PC-9 (cell line): ENCODE data around the gene PXT1. TPM values are rescaled to one million over a fixed set of nuclear protein-coding genes. Genes with fewer than 3 reads are reported as not detected.

Experiments used
- BruUV-seq: library from RNA; stranded (reverse); fragments of 400-500 nt; replicated peaks from 2 replicates; lab custom pipeline; 2021; lab: Mats Ljungman, UMichigan
- CTCF ChIA-PET: fragments of 300-600 bp; sonication (Branson Sonifier 250); formaldehyde crosslinking; loops from one replicate; lab custom pipeline; 2022; ENCODE audit warnings: antibody characterized with exemption; lab: Charles Lee
- POLR2A ChIA-PET: fragments of 300-600 bp; sonication (Branson Sonifier 250); formaldehyde crosslinking; loops from one replicate; lab custom pipeline; 2022; ENCODE audit warnings: antibody characterized with exemption; ENCODE audit not compliant: unreplicated experiment; lab: Charles Lee
- DNase-seq, 2 experiments: peaks; one replicate each; pipeline versions ENCODE4 v3.0.0 to v3.0.0-alpha.2; 2015 to 2022; ENCODE audit warnings: mixed read lengths in 1 of 2
- H2AFZ ChIP-seq: fragments of 200-600 bp; sonication (generic); 2 replicates; pipeline ENCODE4 v1.8.1; 2017; ENCODE audit warnings: antibody characterized with exemption
- H3F3A ChIP-seq: fragments of 200-600 bp; sonication (generic); 2 replicates; pipeline ENCODE4 v1.8.1; 2017; ENCODE audit warnings: antibody characterized with exemption, mild to moderate bottlenecking, low read depth; ENCODE audit not compliant: insufficient read depth
- H3K27ac ChIP-seq: fragments of 200-600 bp; sonication (generic); 2 replicates; pipeline ENCODE4 v1.6.1; 2016; ENCODE audit warnings: mixed run types
- H3K27me3 ChIP-seq: fragments of 200-600 bp; sonication (generic); 2 replicates; pipeline ENCODE4 v1.6.1; 2016; ENCODE audit warnings: low read depth, mixed run types; ENCODE audit not compliant: insufficient read depth
- H3K36me3 ChIP-seq: fragments of 200-600 bp; sonication (generic); 2 replicates; pipeline ENCODE4 v1.6.1; 2016; ENCODE audit warnings: low read depth, mixed run types
- H3K4me1 ChIP-seq: fragments of 200-600 bp; sonication (generic); replicated peaks from 2 replicates; pipeline ENCODE4 v1.6.1; 2016; ENCODE audit warnings: mixed run types; ENCODE audit not compliant: insufficient read depth
- H3K4me2 ChIP-seq: fragments of 200-600 bp; sonication (generic); 2 replicates; pipeline ENCODE4 v1.6.1; 2017; ENCODE audit warnings: mixed run types
- H3K4me3 ChIP-seq: fragments of 200-600 bp; sonication (generic); 2 replicates; pipeline ENCODE4 v1.6.1; 2016; ENCODE audit warnings: mixed run types
- H3K79me2 ChIP-seq: fragments of 200-600 bp; sonication (generic); 2 replicates; pipeline ENCODE4 v1.6.1; 2017; ENCODE audit warnings: low read depth, mixed run types
- H3K9me2 ChIP-seq: fragments of 200-600 bp; sonication (generic); 2 replicates; pipeline ENCODE4 v1.8.1; 2017; ENCODE audit warnings: mild to moderate bottlenecking; ENCODE audit not compliant: insufficient read depth
- H3K9me3 ChIP-seq: fragments of 200-600 bp; sonication (generic); 2 replicates; pipeline ENCODE4 v1.8.1; 2016; ENCODE audit warnings: low read depth; ENCODE audit not compliant: insufficient read depth
- H4K20me1 ChIP-seq: fragments of 200-600 bp; sonication (generic); 2 replicates; pipeline ENCODE4 v1.8.1; 2017; ENCODE audit not compliant: insufficient read depth
- EZH2 ChIP-seq: fragments of 200-600 bp; sonication (generic); IDR thresholded peaks from 2 replicates; pipeline ENCODE4 v1.8.0; 2017; ENCODE audit warnings: antibody characterized with exemption, low read depth
- intact Hi-C: fragments of 100-400 bp; cut with micrococcal nuclease; formaldehyde crosslinking; loops from one replicate; pipeline ENCODE4 v1.10.0; 2022; ENCODE audit not compliant: unreplicated experiment
- total RNA-seq: library from RNA; stranded (reverse); gene quantifications from 2 replicates; pipeline ENCODE4 v1.2.3, GENCODE V29; 2021
- TF ChIP-seq, protein P1 (sequence below): fragments of 200-600 bp; sonication (generic); conservative IDR thresholded peaks from 2 replicates; pipeline ENCODE4 v1.6.1; 2017; ENCODE audit warnings: mixed run types, antibody characterized with exemption, mild to moderate bottlenecking, moderate library complexity

Gene PXT1
- total RNA-seq, 1 experiment from 2014 or later: not detected

DNA sequence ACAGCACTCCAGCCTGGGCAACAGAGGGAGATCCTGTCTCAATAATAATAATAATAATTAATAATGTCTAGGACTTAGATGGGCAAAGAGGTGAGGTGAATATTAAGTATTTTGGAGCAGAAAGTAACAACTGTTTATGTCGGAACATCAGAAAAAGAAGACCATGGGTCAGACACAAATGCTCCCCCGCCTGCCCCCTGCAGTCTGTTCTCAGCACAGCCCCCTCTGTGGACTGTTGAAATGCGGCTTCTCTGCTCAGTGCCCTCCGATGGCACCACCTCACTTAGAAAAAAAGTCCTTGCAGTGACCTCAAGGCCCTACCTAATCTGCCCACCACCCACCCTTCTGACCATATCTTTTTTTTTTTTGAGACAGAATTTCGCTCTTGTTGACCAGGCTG, 50.0 kb downstream of the PXT1 start:
- H3K4me2 ChIP-seq: no peak overlapping the region
- no peak for DNase-seq
- H3K79me2 ChIP-seq: no peaks in the 10 kb centered on the region
- no peaks in the 10 kb centered on the region for H3K4me1 ChIP-seq
- no peak overlapping the region for H3K27ac ChIP-seq
- POLR2A ChIA-PET: no interaction called here
- no peak overlapping the region for H2AFZ ChIP-seq
- CTCF ChIA-PET: interaction anchor here (0.7 kb wide), 1 partner anchor 33 kb away, joined by 3 read pairs; no protein-coding TSS in a partner anchor
- intact Hi-C loops: no loop called here
- H3F3A ChIP-seq: no peaks in the 10 kb centered on the region
- H3K27me3 ChIP-seq: peaks cover 7% of the 10 kb centered on the region; the same call in 1 of the 2 replicates
- no peaks in the 10 kb centered on the region for H3K36me3 ChIP-seq
- no TSS peak for BruUV-seq
- H3K9me2 ChIP-seq: no peaks in the 10 kb centered on the region
- H4K20me1 ChIP-seq: no peaks in the 10 kb centered on the region
- TF ChIP-seq EZH2: no peak
- TF ChIP-seq, protein P1, sequence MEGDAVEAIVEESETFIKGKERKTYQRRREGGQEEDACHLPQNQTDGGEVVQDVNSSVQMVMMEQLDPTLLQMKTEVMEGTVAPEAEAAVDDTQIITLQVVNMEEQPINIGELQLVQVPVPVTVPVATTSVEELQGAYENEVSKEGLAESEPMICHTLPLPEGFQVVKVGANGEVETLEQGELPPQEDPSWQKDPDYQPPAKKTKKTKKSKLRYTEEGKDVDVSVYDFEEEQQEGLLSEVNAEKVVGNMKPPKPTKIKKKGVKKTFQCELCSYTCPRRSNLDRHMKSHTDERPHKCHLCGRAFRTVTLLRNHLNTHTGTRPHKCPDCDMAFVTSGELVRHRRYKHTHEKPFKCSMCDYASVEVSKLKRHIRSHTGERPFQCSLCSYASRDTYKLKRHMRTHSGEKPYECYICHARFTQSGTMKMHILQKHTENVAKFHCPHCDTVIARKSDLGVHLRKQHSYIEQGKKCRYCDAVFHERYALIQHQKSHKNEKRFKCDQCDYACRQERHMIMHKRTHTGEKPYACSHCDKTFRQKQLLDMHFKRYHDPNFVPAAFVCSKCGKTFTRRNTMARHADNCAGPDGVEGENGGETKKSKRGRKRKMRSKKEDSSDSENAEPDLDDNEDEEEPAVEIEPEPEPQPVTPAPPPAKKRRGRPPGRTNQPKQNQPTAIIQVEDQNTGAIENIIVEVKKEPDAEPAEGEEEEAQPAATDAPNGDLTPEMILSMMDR: no peak
- H3K9me3 ChIP-seq: no peaks in the 10 kb centered on the region
- no peak overlapping the region for H3K4me3 ChIP-seq

DNA sequence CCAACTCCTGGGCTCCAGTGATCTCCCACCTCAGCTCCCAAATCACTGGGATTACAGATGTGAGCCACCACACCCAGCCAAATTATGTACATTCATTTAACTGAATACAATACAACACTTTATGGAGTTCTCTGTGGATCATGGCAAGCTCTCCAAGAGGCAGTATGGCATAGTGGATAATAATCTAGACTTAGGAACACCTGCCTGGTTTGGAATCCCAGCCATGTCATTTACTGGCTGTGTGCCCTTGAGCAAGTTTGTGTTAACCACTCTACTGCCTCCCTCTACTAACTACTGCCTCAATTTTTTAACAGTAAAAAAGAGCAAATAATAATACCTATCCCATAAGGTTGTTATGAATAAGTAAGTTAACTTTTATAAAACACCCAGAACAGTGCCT, 53.3 kb downstream of the PXT1 start:
- H3K9me3 ChIP-seq: no peaks in the 10 kb centered on the region
- no peak overlapping the region for H3K4me2 ChIP-seq
- H3K9me2 ChIP-seq: no peaks in the 10 kb centered on the region
- no TSS peak for BruUV-seq
- no peaks in the 10 kb centered on the region for H3K36me3 ChIP-seq
- ChIA-PET POLR2A (interaction anchor here (0.6 kb wide), 1 partner anchor 528 kb away, joined by 4 read pairs; no protein-coding TSS in a partner anchor), CTCF (no interaction called here)
- no peak for DNase-seq
- intact Hi-C loops: no loop called here
- H3F3A ChIP-seq: no peaks in the 10 kb centered on the region
- no peaks in the 10 kb centered on the region for H4K20me1 ChIP-seq
- TF ChIP-seq EZH2: no peak
- TF ChIP-seq, protein P1: no peak
- no peak overlapping the region for H3K4me3 ChIP-seq
- H3K27me3 ChIP-seq: peaks cover 15% of the 10 kb centered on the region; the same call in 1 of the 2 replicates
- H3K4me1 ChIP-seq: no peaks in the 10 kb centered on the region
- H3K79me2 ChIP-seq: no peaks in the 10 kb centered on the region
- H2AFZ ChIP-seq: no peak overlapping the region
- H3K27ac ChIP-seq: no peak overlapping the region

DNA sequence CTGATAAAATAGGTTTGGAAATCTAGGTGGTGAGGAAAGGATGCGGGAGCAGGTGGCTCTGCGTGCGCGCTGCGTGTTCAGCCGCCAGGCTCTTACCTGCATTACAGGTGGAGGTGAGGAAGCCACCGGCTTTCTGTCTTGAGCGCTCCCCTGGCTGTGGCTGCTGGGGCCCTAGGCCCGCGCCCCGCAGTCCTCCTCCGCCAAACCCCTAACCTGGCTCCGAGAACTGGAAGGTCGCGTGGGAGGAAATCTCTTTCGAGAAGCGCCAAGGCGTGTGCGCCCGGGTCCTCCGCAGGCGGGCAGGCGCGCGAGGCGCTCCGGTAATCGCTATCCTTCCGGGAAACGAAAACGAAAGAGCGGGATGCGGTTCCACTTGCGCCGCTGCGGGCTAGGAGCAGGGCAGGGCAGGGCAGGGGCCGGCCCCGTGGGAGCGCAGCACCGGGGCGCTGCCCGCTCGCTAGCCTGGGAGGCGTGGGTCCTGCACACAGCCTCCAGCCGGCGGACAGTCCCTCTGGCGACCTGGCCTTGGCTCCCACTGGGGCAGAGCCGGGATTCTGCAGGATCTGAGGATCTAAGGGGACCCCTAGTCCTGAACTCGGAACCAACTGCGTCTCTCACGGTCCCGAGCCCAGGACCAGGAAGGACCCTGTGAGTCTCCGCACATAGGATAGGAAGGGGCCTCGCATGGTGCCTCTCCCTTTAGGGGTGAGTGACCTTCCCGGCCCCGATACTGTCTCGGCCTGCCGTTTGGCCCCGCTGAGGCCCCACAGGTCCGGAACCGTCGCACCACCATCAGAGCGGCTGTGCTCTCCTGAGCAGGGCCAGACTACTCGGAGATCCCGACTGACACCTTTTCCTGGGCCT, 55.0 kb downstream of the PXT1 start, which contains the start of gene ETV7:
TSS of gene ETV7 (minus strand) at position 230 of the 864 bp plus-strand sequence. CDS start at position 102, 128 bp downstream.
- Histone ChIP-seq H2AFZ (peak within 1 kb of the TSS; percentile 83), H3K4me2 (peak within 1 kb of the TSS; percentile 79), H3F3A (no peaks in the 10 kb centered on the region), H3K4me3 (peak within 1 kb of the TSS; percentile 54), H3K27me3 (peaks cover 15% of the 10 kb centered on the region; the same call in 1 of the 2 replicates), H3K27ac (no peak within 1 kb of the TSS), H3K36me3 (no peaks in the 10 kb centered on the region), H3K9me3 (no peaks in the 10 kb centered on the region), H3K4me1 (no peaks in the 10 kb centered on the region), H3K9me2 (no peaks in the 10 kb centered on the region), H3K79me2 (no peaks in the 10 kb centered on the region), H4K20me1 (no peaks in the 10 kb centered on the region)
- peak in 1 of 2 experiments; percentile 19 for DNase-seq
- ChIA-PET CTCF (no interaction called here), POLR2A (interaction anchor here (0.6 kb wide), 1 partner anchor 140 kb away, joined by 3 read pairs; no protein-coding TSS in a partner anchor)
- BruUV-seq: no TSS peak
- no peak for TF ChIP-seq EZH2
- TF ChIP-seq, protein P1: no peak
- intact Hi-C loops: no loop called here
